Gastrocnemius medialis (tissue), 4 donors: ENCODE measurements around the gene JMJD1C. TPM values are rescaled to one million over a fixed set of nuclear protein-coding genes. Genes with fewer than 3 reads are reported as not detected.

Source experiments
- ATAC-seq, 2 donors: fragments of 150-250 bp; one replicate each; pipeline ENCODE4 v1.9.1; 2016
- DNase-seq, 2 donors: peaks; one replicate each; pipeline ENCODE4 v3.0.0-alpha.2; 2019
- H3K27ac ChIP-seq, 4 donors: fragments of 200-600 bp; sonication (generic); 1 replicate in 1 of 4; 2 replicates in 3 of 4; pipeline ENCODE4 v1.5.1; 2016 to 2018; ENCODE audit warnings: mild to moderate bottlenecking in 2 of 4, moderate library complexity in 1 of 4
- H3K27me3 ChIP-seq, 3 donors: fragments of 200-600 bp; sonication (generic) in 2 of 3; 1 replicate in 1 of 3; 2 replicates in 2 of 3; pipeline versions ENCODE4 v1.5.1 to v1.6.0; 2016 to 2019; ENCODE audit warnings: mild to moderate bottlenecking in 1 of 3, moderate library complexity in 1 of 3
- H3K36me3 ChIP-seq, 2 donors: fragments of 200-600 bp; sonication (generic) in 1 of 2; one replicate each; pipeline ENCODE4 v1.5.1; 2017 to 2018
- H3K4me1 ChIP-seq, 2 donors: fragments of 200-600 bp; sonication (generic) in 1 of 2; one replicate each; pipeline ENCODE4 v1.5.1; 2016 to 2017; ENCODE audit warnings: mild to moderate bottlenecking in 2 of 2
- H3K4me3 ChIP-seq, 4 donors: fragments of 200-600 bp; sonication (generic) in 3 of 4; 1 replicate in 1 of 4; 2 replicates in 3 of 4; pipeline ENCODE4 v1.5.1; 2016 to 2019; ENCODE audit warnings: mild to moderate bottlenecking in 2 of 4
- H3K9me3 ChIP-seq, 3 donors: fragments of 200-600 bp; sonication (generic) in 2 of 3; 1 replicate in 1 of 3; 2 replicates in 2 of 3; pipeline ENCODE4 v1.5.1; 2016 to 2019
- POLR2A ChIP-seq, 2 donors: fragments of 450-650 bp; IDR thresholded peaks; one replicate each; pipeline ENCODE4 v1.6.1; 2017; ENCODE audit warnings: antibody characterized with exemption in 2 of 2, mild to moderate bottlenecking in 2 of 2, moderate library complexity in 2 of 2
- in situ Hi-C, 4 donors: fragments of 200-750 bp; cut with MboI; loops; one replicate each; pipeline versions ENCODE4 v1.15.0 to v1.8.0; 2017; ENCODE audit warnings: low sequenced_read_pairs in 4 of 4
- intact Hi-C: fragments of 100-400 bp; cut with DNase I; formaldehyde crosslinking; loops from one replicate; pipeline ENCODE4 v1.15.1; 2023; ENCODE audit warnings: low total_unique reads
- total RNA-seq, 4 donors: library from RNA; depleted of rRNA; stranded (reverse); fragments of >200 nt; gene quantifications; one replicate each; pipeline versions ENCODE4 v1.1.0 to v1.2.3, GENCODE V29; 2016
- TF ChIP-seq, protein P1 (sequence below), 5 experiments: fragments of 450-650 bp in 3 of 5; fragments of 200-600 bp in 2 of 5; sonication (generic) in 2 of 5; IDR thresholded peaks in 4 of 5; conservative IDR thresholded peaks in 1 of 5; 1 replicate in 4 of 5; 2 replicates in 1 of 5; pipeline ENCODE4 v1.5.1; 2016 to 2019; ENCODE audit warnings: antibody characterized with exemption in 5 of 5, mild to moderate bottlenecking in 3 of 5, moderate library complexity in 3 of 5

Gene JMJD1C
- total RNA-seq, 4 donors from 2014 or later = 22.5 to 74.1 (median 46.9) TPM

DNA sequence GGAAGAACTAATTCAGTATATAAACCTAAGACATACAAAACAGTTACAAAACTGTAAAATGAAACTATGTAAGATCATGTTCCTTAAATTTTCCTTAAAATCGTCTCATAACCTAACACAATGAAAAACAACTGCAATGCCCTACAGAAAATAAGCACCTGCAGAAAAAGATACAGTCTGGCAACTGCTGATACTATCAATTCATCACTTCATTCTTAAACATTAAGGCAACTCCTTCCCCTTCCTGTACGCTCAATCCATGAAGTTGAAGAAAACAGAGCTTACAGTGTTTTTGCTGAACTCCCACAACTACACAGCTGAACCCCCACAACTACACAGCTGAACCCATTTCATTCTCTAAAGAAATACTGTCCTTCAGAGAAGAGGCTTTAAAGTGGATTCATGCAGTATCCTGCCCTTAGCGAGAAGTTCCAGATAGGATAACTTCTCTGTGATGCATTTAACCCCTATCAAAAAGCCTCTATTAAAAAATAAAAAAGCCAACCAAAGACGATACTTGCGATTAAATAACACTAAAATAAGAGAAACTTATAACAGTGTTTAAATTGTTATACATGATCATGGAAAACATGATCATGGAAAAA lies 50.0 kb downstream of the JMJD1C start:
- TF ChIP-seq, protein P1, sequence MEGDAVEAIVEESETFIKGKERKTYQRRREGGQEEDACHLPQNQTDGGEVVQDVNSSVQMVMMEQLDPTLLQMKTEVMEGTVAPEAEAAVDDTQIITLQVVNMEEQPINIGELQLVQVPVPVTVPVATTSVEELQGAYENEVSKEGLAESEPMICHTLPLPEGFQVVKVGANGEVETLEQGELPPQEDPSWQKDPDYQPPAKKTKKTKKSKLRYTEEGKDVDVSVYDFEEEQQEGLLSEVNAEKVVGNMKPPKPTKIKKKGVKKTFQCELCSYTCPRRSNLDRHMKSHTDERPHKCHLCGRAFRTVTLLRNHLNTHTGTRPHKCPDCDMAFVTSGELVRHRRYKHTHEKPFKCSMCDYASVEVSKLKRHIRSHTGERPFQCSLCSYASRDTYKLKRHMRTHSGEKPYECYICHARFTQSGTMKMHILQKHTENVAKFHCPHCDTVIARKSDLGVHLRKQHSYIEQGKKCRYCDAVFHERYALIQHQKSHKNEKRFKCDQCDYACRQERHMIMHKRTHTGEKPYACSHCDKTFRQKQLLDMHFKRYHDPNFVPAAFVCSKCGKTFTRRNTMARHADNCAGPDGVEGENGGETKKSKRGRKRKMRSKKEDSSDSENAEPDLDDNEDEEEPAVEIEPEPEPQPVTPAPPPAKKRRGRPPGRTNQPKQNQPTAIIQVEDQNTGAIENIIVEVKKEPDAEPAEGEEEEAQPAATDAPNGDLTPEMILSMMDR (IDR thresholded peaks at IDR 0.05 in 4 of 5, conservative IDR thresholded peaks at IDR 0.05 in 1 of 5) = no peak
- TF ChIP-seq POLR2A (IDR thresholded peaks at IDR 0.05) = no peak
- intact Hi-C loops = no loop called here
- in situ Hi-C loops = no loop called here

GRCh38 chr10:63414481-63415260 lies 51.1 kb downstream of the JMJD1C start:
- intact Hi-C loops (no loop called here), in situ Hi-C loops (no loop called here)
- Histone ChIP-seq H3K9me3 (no peaks in the 10 kb centered on the region), H3K4me3 (no peak overlapping the region), H3K27me3 (no peaks in the 10 kb centered on the region), H3K36me3 (no peaks in the 10 kb centered on the region), H3K27ac (peak overlapping the region in 3 of 4 donors; percentile 15 to 62 (median 34)), H3K4me1 (peaks cover 55 to 60% of the 10 kb centered on the region in 2 donors)
- TF ChIP-seq, protein P1 (IDR thresholded peaks at IDR 0.05 in 4 of 5, conservative IDR thresholded peaks at IDR 0.05 in 1 of 5) = no peak
- TF ChIP-seq POLR2A (IDR thresholded peaks at IDR 0.05) = no peak
- ATAC-seq = peak; percentile 74 to 80
- DNase-seq = peak in 1 of 2 donors; percentile 16

More for the DNA sequence above, 50.0 kb downstream of the JMJD1C start:
- no peak for ATAC-seq
- H3K36me3 ChIP-seq = no peaks in the 10 kb centered on the region
- DNase-seq = no peak
- peaks cover 44 to 51% of the 10 kb centered on the region in 2 donors for H3K4me1 ChIP-seq
- no peaks in the 10 kb centered on the region for H3K27me3 ChIP-seq
- H3K9me3 ChIP-seq = no peaks in the 10 kb centered on the region
- H3K27ac ChIP-seq = peak overlapping the region in 3 of 4 donors; percentile 8 to 52 (median 34)
- no peak overlapping the region for H3K4me3 ChIP-seq

DNA sequence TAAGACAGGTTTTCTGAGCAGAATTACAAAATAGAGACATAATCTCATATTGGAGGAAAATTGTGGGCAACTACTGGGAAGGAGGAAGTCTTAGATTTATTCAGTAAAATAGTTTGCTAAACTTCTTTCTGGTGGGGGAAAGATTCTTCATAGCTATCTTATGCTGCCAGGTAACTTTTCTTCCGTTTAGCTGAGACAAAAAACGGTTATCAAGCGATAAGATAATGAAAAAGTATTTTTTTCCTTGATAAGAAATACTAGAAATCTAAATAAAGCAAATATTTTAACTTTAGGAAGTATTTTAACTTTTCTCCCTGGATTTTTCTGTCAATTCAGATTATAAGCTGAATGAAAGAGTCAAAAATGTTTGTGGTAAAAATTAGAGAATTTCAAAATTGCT lies 52.3 kb downstream of the JMJD1C start:
- Histone ChIP-seq H3K36me3 (no peaks in the 10 kb centered on the region), H3K27ac (no peak overlapping the region), H3K27me3 (no peaks in the 10 kb centered on the region), H3K4me3 (no peak overlapping the region), H3K9me3 (no peaks in the 10 kb centered on the region), H3K4me1 (peaks cover 66 to 67% of the 10 kb centered on the region in 2 donors)
- DNase-seq (no peak), ATAC-seq (no peak)
- intact Hi-C loops (no loop called here), in situ Hi-C loops (no loop called here)
- TF ChIP-seq, protein P1 (IDR thresholded peaks at IDR 0.05 in 4 of 5, conservative IDR thresholded peaks at IDR 0.05 in 1 of 5) = no peak
- TF ChIP-seq POLR2A (IDR thresholded peaks at IDR 0.05) = no peak

- DNase-seq (no peak), ATAC-seq (no peak)
- H3K27me3 ChIP-seq = no peaks in the 10 kb centered on the region
- no peaks in the 10 kb centered on the region for H3K36me3 ChIP-seq
- in situ Hi-C loops (no loop called here), intact Hi-C loops (no loop called here)
- H3K4me3 ChIP-seq = no peak overlapping the region
- no peaks in the 10 kb centered on the region for H3K9me3 ChIP-seq
- TF ChIP-seq, protein P1 (IDR thresholded peaks at IDR 0.05 in 4 of 5, conservative IDR thresholded peaks at IDR 0.05 in 1 of 5) = no peak
- TF ChIP-seq POLR2A (IDR thresholded peaks at IDR 0.05) = no peak
- no peak overlapping the region for H3K27ac ChIP-seq
- peaks cover 56% of the 10 kb centered on the region in 2 donors for H3K4me1 ChIP-seq
These were observed 53.5 kb downstream of the JMJD1C start for GRCh38 chr10:63412304-63412703.
